ENCODE results near the gene LAPTM5. TPM values are rescaled to one million over a fixed set of nuclear protein-coding genes. Genes with fewer than 3 reads are reported as not detected.

LAPTM5 gene
- total and polyA plus RNA-seq, 4 donors = 58.7 to 653 (median 271) TPM

- Histone ChIP-seq H3K4me1 (ENCODE audit: control insufficient read depth in 5 of 5, insufficient read depth in 5 of 5, low read length in 5 of 5) (peaks cover 0 to 6% (median 2%) of the 10 kb centered on the region in 5 donors), H3K9me3 (ENCODE audit: control insufficient read depth in 4 of 4, insufficient read depth in 3 of 4, low read length in 3 of 4) (no peaks in the 10 kb centered on the region), H3K27ac (ENCODE audit: low read depth in 1 of 2, low read length in 1 of 2) (no peak overlapping the region), H3K36me3 (ENCODE audit: control insufficient read depth in 4 of 4, insufficient read depth in 4 of 4, low read length in 4 of 4) (no peaks in the 10 kb centered on the region), H3K27me3 (ENCODE audit: control insufficient read depth in 3 of 3, insufficient read depth in 3 of 3, low read length in 2 of 3) (no peaks in the 10 kb centered on the region), H3K4me3 (no peak overlapping the region), H3K9ac (ENCODE audit: insufficient read depth in 1 of 2, low read length in 2 of 2) (no peak overlapping the region)
- TF ChIP-seq, protein P1, sequence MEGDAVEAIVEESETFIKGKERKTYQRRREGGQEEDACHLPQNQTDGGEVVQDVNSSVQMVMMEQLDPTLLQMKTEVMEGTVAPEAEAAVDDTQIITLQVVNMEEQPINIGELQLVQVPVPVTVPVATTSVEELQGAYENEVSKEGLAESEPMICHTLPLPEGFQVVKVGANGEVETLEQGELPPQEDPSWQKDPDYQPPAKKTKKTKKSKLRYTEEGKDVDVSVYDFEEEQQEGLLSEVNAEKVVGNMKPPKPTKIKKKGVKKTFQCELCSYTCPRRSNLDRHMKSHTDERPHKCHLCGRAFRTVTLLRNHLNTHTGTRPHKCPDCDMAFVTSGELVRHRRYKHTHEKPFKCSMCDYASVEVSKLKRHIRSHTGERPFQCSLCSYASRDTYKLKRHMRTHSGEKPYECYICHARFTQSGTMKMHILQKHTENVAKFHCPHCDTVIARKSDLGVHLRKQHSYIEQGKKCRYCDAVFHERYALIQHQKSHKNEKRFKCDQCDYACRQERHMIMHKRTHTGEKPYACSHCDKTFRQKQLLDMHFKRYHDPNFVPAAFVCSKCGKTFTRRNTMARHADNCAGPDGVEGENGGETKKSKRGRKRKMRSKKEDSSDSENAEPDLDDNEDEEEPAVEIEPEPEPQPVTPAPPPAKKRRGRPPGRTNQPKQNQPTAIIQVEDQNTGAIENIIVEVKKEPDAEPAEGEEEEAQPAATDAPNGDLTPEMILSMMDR (IDR thresholded peaks at IDR 0.05; ENCODE audit: control extremely low read depth, extremely low read depth) = no peak
- no peak for ATAC-seq (ENCODE audit: insufficient read depth, low FRiP score)
- 83 to 93% methylated on average over 5 of the region's 5 CpGs for WGBS, 2 donors
- DNase-seq = no peak
Measured at GRCh38 chr1:30787266-30787665, 29.7 kb upstream of the LAPTM5 start.

GRCh38 chr1:30786264-30786991 lies 28.9 kb upstream of the LAPTM5 start:
- TF ChIP-seq, protein P1 (IDR thresholded peaks at IDR 0.05; ENCODE audit: control extremely low read depth, extremely low read depth) = no peak
- H3K9ac ChIP-seq (ENCODE audit: insufficient read depth in 1 of 2, low read length in 2 of 2) = no peak overlapping the region
- H3K4me3 ChIP-seq = no peak overlapping the region
- H3K9me3 ChIP-seq (ENCODE audit: control insufficient read depth in 4 of 4, insufficient read depth in 3 of 4, low read length in 3 of 4) = no peaks in the 10 kb centered on the region
- H3K27ac ChIP-seq (ENCODE audit: low read depth in 1 of 2, low read length in 1 of 2) = peak overlapping the region in 1 of 2 donors; percentile 1
- ATAC-seq (ENCODE audit: insufficient read depth, low FRiP score) (no peak), DNase-seq (peak in 2 of 3 donors; percentile 44 to 59)
- WGBS, 2 donors = 62 to 65% methylated on average over 13 of the region's 13 CpGs
- no peaks in the 10 kb centered on the region for H3K27me3 ChIP-seq (ENCODE audit: control insufficient read depth in 3 of 3, insufficient read depth in 3 of 3, low read length in 2 of 3)
- peaks cover 0 to 6% (median 2%) of the 10 kb centered on the region in 5 donors for H3K4me1 ChIP-seq (ENCODE audit: control insufficient read depth in 5 of 5, insufficient read depth in 5 of 5, low read length in 5 of 5)
- no peaks in the 10 kb centered on the region for H3K36me3 ChIP-seq (ENCODE audit: control insufficient read depth in 4 of 4, insufficient read depth in 4 of 4, low read length in 4 of 4)

DNA sequence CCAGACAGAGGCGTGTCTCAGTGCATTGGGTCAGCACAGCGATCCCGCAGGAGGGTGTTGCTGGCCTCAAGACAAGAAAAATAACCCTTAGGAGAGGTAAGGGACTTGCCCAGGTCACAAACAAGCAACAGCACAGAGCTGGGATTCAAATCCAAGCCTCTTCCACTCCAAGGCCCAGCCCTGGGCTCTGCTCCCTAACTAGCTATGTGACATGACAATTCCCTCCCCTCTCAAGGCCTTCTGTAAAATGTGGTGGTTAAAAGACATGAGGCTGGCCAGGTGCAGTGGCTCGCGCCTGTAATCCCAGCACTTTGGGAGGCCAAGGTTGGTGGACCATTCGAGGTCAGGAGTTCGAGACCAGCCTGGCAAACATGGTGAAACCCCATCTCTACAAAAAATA lies 28.1 kb upstream of the LAPTM5 start:
- H3K36me3 ChIP-seq (ENCODE audit: control insufficient read depth in 4 of 4, insufficient read depth in 4 of 4, low read length in 4 of 4) = no peaks in the 10 kb centered on the region
- ATAC-seq (ENCODE audit: insufficient read depth, low FRiP score) = no peak
- 88 to 94% methylated on average over 7 of the region's 7 CpGs for WGBS, 2 donors
- H3K4me1 ChIP-seq (ENCODE audit: control insufficient read depth in 5 of 5, insufficient read depth in 5 of 5, low read length in 5 of 5) = peaks cover 0 to 6% (median 2%) of the 10 kb centered on the region in 5 donors
- no peak overlapping the region for H3K9ac ChIP-seq (ENCODE audit: insufficient read depth in 1 of 2, low read length in 2 of 2)
- no peaks in the 10 kb centered on the region for H3K9me3 ChIP-seq (ENCODE audit: control insufficient read depth in 4 of 4, insufficient read depth in 3 of 4, low read length in 3 of 4)
- no peak for DNase-seq
- H3K4me3 ChIP-seq = no peak overlapping the region
- no peak overlapping the region for H3K27ac ChIP-seq (ENCODE audit: low read depth in 1 of 2, low read length in 1 of 2)
- TF ChIP-seq, protein P1 (IDR thresholded peaks at IDR 0.05; ENCODE audit: control extremely low read depth, extremely low read depth) = no peak
- H3K27me3 ChIP-seq (ENCODE audit: control insufficient read depth in 3 of 3, insufficient read depth in 3 of 3, low read length in 2 of 3) = no peaks in the 10 kb centered on the region

All from lung (tissue), 12 donors.